Measurements from ENCODE around the gene FRY.

The FRY gene

DNA sequence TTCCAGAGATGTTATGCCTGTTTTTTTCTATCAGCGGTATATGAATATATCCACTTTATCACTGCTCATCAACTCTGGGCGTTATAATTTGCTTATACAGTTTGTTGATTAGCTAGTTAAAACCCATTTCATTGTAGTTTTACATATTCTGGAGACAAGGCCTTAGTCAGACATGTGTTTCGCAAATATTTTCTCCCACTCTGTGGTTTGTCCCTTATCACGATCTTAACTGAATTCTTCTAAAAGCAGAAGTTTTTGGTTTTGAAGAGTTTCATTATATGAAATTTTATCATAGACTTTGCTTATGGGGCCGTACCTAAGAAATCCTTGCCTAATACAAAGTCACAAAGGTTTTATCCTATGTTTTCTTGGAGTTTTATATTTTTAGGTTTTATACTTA lies 84.6 kb downstream of the FRY start:
- TF ChIP-seq, protein P1, sequence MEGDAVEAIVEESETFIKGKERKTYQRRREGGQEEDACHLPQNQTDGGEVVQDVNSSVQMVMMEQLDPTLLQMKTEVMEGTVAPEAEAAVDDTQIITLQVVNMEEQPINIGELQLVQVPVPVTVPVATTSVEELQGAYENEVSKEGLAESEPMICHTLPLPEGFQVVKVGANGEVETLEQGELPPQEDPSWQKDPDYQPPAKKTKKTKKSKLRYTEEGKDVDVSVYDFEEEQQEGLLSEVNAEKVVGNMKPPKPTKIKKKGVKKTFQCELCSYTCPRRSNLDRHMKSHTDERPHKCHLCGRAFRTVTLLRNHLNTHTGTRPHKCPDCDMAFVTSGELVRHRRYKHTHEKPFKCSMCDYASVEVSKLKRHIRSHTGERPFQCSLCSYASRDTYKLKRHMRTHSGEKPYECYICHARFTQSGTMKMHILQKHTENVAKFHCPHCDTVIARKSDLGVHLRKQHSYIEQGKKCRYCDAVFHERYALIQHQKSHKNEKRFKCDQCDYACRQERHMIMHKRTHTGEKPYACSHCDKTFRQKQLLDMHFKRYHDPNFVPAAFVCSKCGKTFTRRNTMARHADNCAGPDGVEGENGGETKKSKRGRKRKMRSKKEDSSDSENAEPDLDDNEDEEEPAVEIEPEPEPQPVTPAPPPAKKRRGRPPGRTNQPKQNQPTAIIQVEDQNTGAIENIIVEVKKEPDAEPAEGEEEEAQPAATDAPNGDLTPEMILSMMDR (IDR thresholded peaks at IDR 0.05; ENCODE audit: low read depth, low read length), result no peak
- H3K4me3 ChIP-seq (ENCODE audit: low read depth, low read length), result no peak overlapping the region

DNA sequence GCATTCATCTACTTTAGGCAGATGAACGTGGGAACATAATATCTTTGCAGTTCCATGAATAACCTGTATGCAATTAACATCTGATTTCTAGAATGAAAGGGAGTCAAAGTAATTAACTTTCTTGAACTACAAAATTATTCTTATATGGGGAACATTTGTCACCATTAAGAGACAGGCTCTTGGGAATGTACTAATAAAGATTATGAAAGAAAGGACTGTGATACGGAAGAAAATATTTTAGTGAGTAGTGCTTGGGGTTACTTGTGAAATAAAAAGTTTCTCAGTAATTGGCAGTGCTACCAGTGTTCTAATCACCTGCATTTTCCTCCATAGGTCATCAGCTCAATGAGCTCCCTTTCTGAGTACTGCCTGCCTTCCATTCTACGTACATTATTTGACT lies 85.4 kb downstream of the FRY start:
- TF ChIP-seq, protein P1 (IDR thresholded peaks at IDR 0.05; ENCODE audit: low read depth, low read length), result no peak
- H3K4me3 ChIP-seq (ENCODE audit: low read depth, low read length), result no peak overlapping the region

DNA sequence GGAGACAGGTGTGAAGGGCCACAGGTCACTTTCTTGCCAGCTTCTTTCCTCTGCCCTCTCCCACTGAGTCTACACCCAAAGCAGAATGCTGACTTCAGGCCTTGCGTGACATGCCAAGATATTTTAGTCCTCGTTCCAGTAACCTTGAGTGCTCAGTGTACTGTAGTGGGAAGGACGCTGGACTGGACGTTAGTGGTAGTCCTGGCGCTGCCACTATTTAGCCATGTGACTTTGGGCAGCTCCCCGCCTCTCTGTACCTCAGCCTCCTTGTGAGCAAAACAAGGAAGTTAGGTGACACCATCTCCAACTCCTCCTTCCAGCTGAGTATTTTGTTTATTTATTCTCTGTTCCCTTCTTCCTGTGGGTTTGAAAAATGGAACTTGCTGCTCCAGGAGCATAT lies 86.1 kb downstream of the FRY start:
- TF ChIP-seq, protein P1 (IDR thresholded peaks at IDR 0.05; ENCODE audit: low read depth, low read length), result no peak
- H3K4me3 ChIP-seq (ENCODE audit: low read depth, low read length), result no peak overlapping the region

DNA sequence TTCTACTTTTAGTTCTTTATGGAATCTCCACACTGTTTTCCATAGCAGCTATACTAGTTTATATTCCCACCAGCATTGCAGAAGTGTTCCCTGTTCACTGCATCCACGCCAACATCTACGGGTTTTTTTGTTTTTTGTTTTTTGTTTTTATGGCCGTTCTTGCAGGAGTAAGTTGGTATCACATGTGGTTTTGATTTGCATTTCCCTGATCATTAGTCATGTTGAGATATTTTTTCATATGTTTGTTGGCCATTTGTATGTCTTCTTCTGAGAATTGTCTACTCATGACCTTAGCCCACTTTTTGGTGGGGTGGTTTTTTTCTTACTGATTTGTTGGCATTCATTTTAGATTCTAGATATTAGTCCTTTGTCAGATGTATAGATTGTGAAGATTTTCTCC lies 89.7 kb downstream of the FRY start:
- no peak overlapping the region for H3K4me3 ChIP-seq (ENCODE audit: low read depth, low read length)
- TF ChIP-seq, protein P1 (IDR thresholded peaks at IDR 0.05; ENCODE audit: low read depth, low read length), result no peak

DNA sequence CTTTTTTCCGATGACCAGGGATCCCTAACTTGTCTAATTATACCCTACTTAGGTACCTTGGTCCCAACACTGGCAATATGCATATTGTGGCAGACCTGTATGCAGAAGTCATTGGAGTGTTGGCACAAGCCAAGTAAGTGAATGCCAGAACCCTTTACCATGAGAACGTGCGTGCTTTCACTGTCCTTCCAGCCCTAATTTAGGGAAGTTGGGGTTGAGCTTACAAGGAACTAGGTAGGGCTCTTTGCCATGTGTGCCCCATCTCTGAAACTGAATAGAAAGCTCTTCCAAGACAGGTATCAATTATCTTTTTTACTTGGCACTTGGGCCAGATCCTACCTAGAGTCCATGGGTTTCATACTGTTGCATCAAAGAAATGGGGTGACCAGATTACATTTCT lies 93.2 kb downstream of the FRY start:
- TF ChIP-seq, protein P1 (IDR thresholded peaks at IDR 0.05; ENCODE audit: low read depth, low read length), result no peak
- H3K4me3 ChIP-seq (ENCODE audit: low read depth, low read length), result no peak overlapping the region

DNA sequence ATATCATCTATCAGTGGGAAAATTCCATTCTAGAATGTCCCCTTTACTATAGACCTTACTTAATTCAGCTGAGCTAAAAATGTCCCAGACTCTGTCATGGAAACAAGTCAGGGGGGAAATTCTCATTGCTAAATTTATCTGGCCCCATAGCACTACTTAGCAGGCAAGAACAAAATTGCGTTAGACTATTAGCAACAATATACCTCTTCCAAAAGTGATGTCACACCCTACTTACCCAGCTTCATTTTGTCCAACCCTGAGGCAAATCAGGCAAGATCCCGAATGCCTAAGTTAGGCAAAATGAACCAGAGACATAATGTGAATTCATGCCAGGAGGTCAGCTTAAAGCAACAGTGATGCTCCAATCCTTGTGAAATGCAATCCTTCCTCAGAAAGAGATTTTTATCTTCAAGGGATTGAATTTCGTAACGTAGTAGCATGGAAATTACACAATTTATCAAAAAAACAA lies 93.7 kb downstream of the FRY start:
- no peak overlapping the region for H3K4me3 ChIP-seq (ENCODE audit: low read depth, low read length)
- TF ChIP-seq, protein P1 (IDR thresholded peaks at IDR 0.05; ENCODE audit: low read depth, low read length), result no peak

DNA sequence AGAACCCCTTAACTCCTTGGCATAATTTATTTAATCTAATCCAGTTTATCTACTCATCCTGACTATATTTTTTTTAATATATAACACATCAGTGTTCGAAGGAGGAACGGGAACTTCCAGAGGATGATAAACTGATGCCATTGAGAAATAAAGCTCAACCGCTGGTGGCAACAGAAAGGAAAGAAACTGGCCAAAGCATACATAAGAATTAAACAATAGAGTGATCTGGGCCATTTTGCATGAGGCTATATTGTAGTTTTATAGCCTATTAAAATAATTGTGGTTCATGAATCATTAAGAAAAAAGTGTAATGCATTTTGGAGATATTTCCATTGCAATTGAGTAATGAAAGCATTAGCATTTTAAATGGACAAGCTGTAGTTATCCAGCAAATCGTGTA lies 94.2 kb downstream of the FRY start:
- no peak overlapping the region for H3K4me3 ChIP-seq (ENCODE audit: low read depth, low read length)
- TF ChIP-seq, protein P1 (IDR thresholded peaks at IDR 0.05; ENCODE audit: low read depth, low read length), result no peak

All from WI38 (cell line).